SK-N-SH treated with all-trans-retinoic acid at 6 μM for 48 hours (cell line): Measurements from ENCODE around the gene GPC5.

Experiments
- ATAC-seq: fragments of 200-7000 bp; cut with Tn5 transposase; 3 replicates; pipeline ENCODE4 v1.9.1; 2020; ENCODE audit warnings: mild to moderate bottlenecking, moderate library complexity
- ARNTL ChIP-seq: fragments of 450-650 bp; formaldehyde crosslinking; IDR thresholded peaks from 2 replicates; pipeline ENCODE4 v1.5.0; 2020; ENCODE audit warnings: low read depth, mild to moderate bottlenecking, moderate library complexity, borderline replicate concordance
- BACH2 ChIP-seq: fragments of 250-450 bp; sonication (Bioruptor Pico); IDR thresholded peaks from 2 replicates; pipeline ENCODE4 v1.9.0; 2021; ENCODE audit warnings: mild to moderate bottlenecking, borderline replicate concordance
- CREB5 ChIP-seq: fragments of 250-450 bp; sonication (Bioruptor Pico); IDR thresholded peaks from 2 replicates; pipeline ENCODE4 v1.5.1; 2020; ENCODE audit warnings: low read depth, mild to moderate bottlenecking, moderate library complexity
- CSDC2 ChIP-seq: fragments of 250-450 bp; sonication (Bioruptor Pico); IDR thresholded peaks from 2 replicates; pipeline ENCODE4 v1.5.0; 2020; ENCODE audit warnings: mild to moderate bottlenecking, moderate library complexity
- ESRRG ChIP-seq: fragments of 250-450 bp; sonication (Bioruptor Pico); IDR thresholded peaks from 2 replicates; pipeline ENCODE4 v1.6.1; 2021; ENCODE audit warnings: mild to moderate bottlenecking
- GLIS3 ChIP-seq: fragments of 250-450 bp; sonication (Bioruptor Pico); IDR thresholded peaks from 2 replicates; pipeline ENCODE4 v1.5.0; 2020; ENCODE audit warnings: mild to moderate bottlenecking, moderate library complexity
- ISL1 ChIP-seq: fragments of 250-450 bp; sonication (Bioruptor Pico); IDR thresholded peaks from 2 replicates; pipeline ENCODE4 v2.1.2; 2022; ENCODE audit warnings: mild to moderate bottlenecking, moderate library complexity
- OSR1 ChIP-seq: fragments of 250-450 bp; sonication (Bioruptor Pico); IDR thresholded peaks from 2 replicates; pipeline ENCODE4 v1.8.0; 2022; ENCODE audit warnings: moderate library complexity, mild to moderate bottlenecking, inconsistent platforms
- PATZ1 ChIP-seq: fragments of 250-450 bp; sonication (Bioruptor Pico); IDR thresholded peaks from 2 replicates; pipeline ENCODE4 v1.8.0; 2020; ENCODE audit warnings: mild to moderate bottlenecking, moderate library complexity, borderline replicate concordance
- POU6F1 ChIP-seq: fragments of 250-450 bp; sonication (Bioruptor Pico); IDR thresholded peaks from 2 replicates; pipeline ENCODE4 v1.8.0; 2021; ENCODE audit warnings: low read depth, mild to moderate bottlenecking, moderate library complexity, borderline replicate concordance
- PPARA ChIP-seq: fragments of 250-450 bp; sonication (Bioruptor Pico); IDR thresholded peaks from 2 replicates; pipeline ENCODE4 v1.5.0; 2020; ENCODE audit warnings: mild to moderate bottlenecking, borderline replicate concordance
- RARB ChIP-seq: fragments of 250-450 bp; sonication (Bioruptor Pico); IDR thresholded peaks from 2 replicates; pipeline ENCODE4 v1.8.0; 2021; ENCODE audit warnings: mild to moderate bottlenecking, moderate library complexity
- TOX ChIP-seq: fragments of 250-450 bp; sonication (Bioruptor Pico); IDR thresholded peaks from 2 replicates; pipeline ENCODE4 v1.8.0; 2021; ENCODE audit warnings: mild to moderate bottlenecking, moderate library complexity, borderline replicate concordance
- ZC3H10 ChIP-seq: fragments of 250-450 bp; sonication (Bioruptor Pico); IDR thresholded peaks from 2 replicates; pipeline ENCODE4 v1.5.1; 2021; ENCODE audit warnings: mild to moderate bottlenecking, moderate library complexity
- ZFP3 ChIP-seq: fragments of 250-450 bp; sonication (Bioruptor Pico); IDR thresholded peaks from 2 replicates; pipeline ENCODE4 v1.5.0; 2020; ENCODE audit warnings: mild to moderate bottlenecking, moderate library complexity
- ZFP30 ChIP-seq: fragments of 450-650 bp; formaldehyde crosslinking; IDR thresholded peaks from 2 replicates; pipeline ENCODE4 v1.5.0; 2022; ENCODE audit warnings: mild to moderate bottlenecking, moderate library complexity
- ZNF565 ChIP-seq: fragments of 450-650 bp; formaldehyde crosslinking; conservative IDR thresholded peaks from 2 replicates; pipeline ENCODE4 v1.5.0; 2020; ENCODE audit warnings: low read depth, mild to moderate bottlenecking, moderate library complexity
- ZNF70 ChIP-seq: fragments of 450-650 bp; formaldehyde crosslinking; IDR thresholded peaks from 2 replicates; pipeline ENCODE4 v1.5.0; 2020; ENCODE audit warnings: mild to moderate bottlenecking, moderate library complexity
- ZNF8 ChIP-seq: fragments of 450-650 bp; formaldehyde crosslinking; IDR thresholded peaks from 2 replicates; pipeline ENCODE4 v1.5.0; 2020; ENCODE audit warnings: mild to moderate bottlenecking, moderate library complexity
- TF ChIP-seq, protein P1 (sequence below): fragments of 250-450 bp; sonication (Bioruptor Pico); IDR thresholded peaks from 2 replicates; pipeline ENCODE4 v1.5.1; 2021; ENCODE audit warnings: mild to moderate bottlenecking, moderate library complexity
- TF ChIP-seq, protein P2 (sequence below): fragments of 250-450 bp; sonication (Bioruptor Pico); IDR thresholded peaks from 2 replicates; pipeline ENCODE4 v1.5.0; 2020; ENCODE audit warnings: mild to moderate bottlenecking, moderate library complexity

GPC5 gene

DNA sequence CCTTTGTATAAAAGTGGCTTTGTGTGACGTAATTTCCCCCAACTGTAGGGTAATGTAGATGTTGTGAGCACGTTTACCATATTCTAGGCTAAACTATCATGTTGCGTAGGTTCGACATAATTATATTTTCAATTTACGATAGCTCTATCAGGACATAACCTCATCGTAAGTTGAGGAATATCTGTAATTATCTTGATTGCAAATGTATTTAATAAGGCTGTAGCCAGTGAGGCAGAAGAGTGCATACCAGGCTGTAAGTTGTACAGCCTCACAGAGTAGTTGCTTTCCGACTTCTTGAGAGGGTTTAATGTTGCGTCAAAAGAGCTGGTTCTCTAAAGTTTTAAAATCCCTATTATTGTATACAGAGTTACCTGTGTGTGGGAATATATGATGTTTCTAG lies 988.8 kb downstream of the GPC5 start:
- ATAC-seq = no peak
- TF ChIP-seq CREB5 (CRISPR knock-in tag) = no peak
- TF ChIP-seq PPARA = no peak
- no peak for TF ChIP-seq ESRRG (CRISPR knock-in tag)
- TF ChIP-seq ZC3H10 (CRISPR knock-in tag) = no peak
- TF ChIP-seq GLIS3 (CRISPR knock-in tag) = no peak
- TF ChIP-seq, protein P1, sequence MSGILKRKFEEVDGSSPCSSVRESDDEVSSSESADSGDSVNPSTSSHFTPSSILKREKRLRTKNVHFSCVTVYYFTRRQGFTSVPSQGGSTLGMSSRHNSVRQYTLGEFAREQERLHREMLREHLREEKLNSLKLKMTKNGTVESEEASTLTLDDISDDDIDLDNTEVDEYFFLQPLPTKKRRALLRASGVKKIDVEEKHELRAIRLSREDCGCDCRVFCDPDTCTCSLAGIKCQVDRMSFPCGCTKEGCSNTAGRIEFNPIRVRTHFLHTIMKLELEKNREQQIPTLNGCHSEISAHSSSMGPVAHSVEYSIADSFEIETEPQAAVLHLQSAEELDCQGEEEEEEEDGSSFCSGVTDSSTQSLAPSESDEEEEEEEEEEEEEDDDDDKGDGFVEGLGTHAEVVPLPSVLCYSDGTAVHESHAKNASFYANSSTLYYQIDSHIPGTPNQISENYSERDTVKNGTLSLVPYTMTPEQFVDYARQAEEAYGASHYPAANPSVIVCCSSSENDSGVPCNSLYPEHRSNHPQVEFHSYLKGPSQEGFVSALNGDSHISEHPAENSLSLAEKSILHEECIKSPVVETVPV (CRISPR knock-in tag) = no peak
- no peak for TF ChIP-seq ISL1 (CRISPR knock-in tag)
- TF ChIP-seq ZNF70 (CRISPR knock-in tag) = no peak
- TF ChIP-seq PATZ1 = no peak
- no peak for TF ChIP-seq CSDC2
- TF ChIP-seq, protein P2, sequence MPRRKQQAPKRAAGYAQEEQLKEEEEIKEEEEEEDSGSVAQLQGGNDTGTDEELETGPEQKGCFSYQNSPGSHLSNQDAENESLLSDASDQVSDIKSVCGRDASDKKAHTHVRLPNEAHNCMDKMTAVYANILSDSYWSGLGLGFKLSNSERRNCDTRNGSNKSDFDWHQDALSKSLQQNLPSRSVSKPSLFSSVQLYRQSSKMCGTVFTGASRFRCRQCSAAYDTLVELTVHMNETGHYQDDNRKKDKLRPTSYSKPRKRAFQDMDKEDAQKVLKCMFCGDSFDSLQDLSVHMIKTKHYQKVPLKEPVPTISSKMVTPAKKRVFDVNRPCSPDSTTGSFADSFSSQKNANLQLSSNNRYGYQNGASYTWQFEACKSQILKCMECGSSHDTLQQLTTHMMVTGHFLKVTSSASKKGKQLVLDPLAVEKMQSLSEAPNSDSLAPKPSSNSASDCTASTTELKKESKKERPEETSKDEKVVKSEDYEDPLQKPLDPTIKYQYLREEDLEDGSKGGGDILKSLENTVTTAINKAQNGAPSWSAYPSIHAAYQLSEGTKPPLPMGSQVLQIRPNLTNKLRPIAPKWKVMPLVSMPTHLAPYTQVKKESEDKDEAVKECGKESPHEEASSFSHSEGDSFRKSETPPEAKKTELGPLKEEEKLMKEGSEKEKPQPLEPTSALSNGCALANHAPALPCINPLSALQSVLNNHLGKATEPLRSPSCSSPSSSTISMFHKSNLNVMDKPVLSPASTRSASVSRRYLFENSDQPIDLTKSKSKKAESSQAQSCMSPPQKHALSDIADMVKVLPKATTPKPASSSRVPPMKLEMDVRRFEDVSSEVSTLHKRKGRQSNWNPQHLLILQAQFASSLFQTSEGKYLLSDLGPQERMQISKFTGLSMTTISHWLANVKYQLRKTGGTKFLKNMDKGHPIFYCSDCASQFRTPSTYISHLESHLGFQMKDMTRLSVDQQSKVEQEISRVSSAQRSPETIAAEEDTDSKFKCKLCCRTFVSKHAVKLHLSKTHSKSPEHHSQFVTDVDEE = no peak
- TF ChIP-seq ZFP30 (CRISPR knock-in tag) = no peak
- TF ChIP-seq POU6F1 (CRISPR knock-in tag) = no peak
- no peak for TF ChIP-seq ARNTL (CRISPR knock-in tag)
- TF ChIP-seq OSR1 = no peak
- no peak for TF ChIP-seq BACH2 (CRISPR knock-in tag)
- no peak for TF ChIP-seq ZNF565
- no peak for TF ChIP-seq ZNF8
- TF ChIP-seq TOX (CRISPR knock-in tag) = no peak

GRCh38 chr13:92390217-92390616 lies 991.8 kb downstream of the GPC5 start:
- TF ChIP-seq ESRRG (CRISPR knock-in tag) (no peak), TOX (CRISPR knock-in tag) (no peak), ZFP30 (CRISPR knock-in tag) (no peak), ZFP3 (CRISPR knock-in tag) (no peak), OSR1 (no peak), BACH2 (CRISPR knock-in tag) (no peak), ZNF70 (CRISPR knock-in tag) (no peak), GLIS3 (CRISPR knock-in tag) (no peak), RARB (CRISPR knock-in tag) (no peak), CREB5 (CRISPR knock-in tag) (no peak), POU6F1 (CRISPR knock-in tag) (no peak), PPARA (no peak), CSDC2 (no peak), ZNF8 (no peak)
- TF ChIP-seq, protein P1 (CRISPR knock-in tag) = no peak
- TF ChIP-seq, protein P2 = no peak
- TF ChIP-seq, all 23 proteins: peak for 0
- ATAC-seq = no peak
